K562 (cell line): ENCODE results near the gene BCL2L15. TPM values are rescaled to one million over a fixed set of nuclear protein-coding genes. Genes with fewer than 3 reads are reported as not detected.

ENCODE experiments used
- ATAC-seq: fragments of 200-7000 bp; cut with Tn5 transposase; 3 replicates; pipeline ENCODE4 v1.9.1; 2020; ENCODE audit warnings: moderate library complexity
- BruUV-seq: library from RNA; stranded (reverse); fragments of 400-500 nt; replicated peaks from 2 replicates; lab custom pipeline; 2021; lab: Mats Ljungman, UMichigan
- CTCF ChIA-PET: fragments of 300-600 bp; formaldehyde crosslinking; extraction: SDS; loops from one replicate; lab custom pipeline; 2021; ENCODE audit warnings: low intra/inter-chr PET ratio; lab: Yijun Ruan, JAX
- POLR2A ChIA-PET: fragments of 300-600, 350-650 bp; sonication (Branson Sonifier 250); formaldehyde crosslinking; extraction: SDS; loops from one replicate; lab custom pipeline; 2021; ENCODE audit warnings: antibody characterized with exemption, inconsistent platforms; lab: Yijun Ruan, JAX
- DNase-seq, 4 experiments: peaks; one replicate each; pipeline versions ENCODE4 v3.0.0 to v3.0.0-alpha.2; 2011 to 2018; ENCODE audit warnings: low spot score in 3 of 4, mixed read lengths in 3 of 4; ENCODE audit errors: extremely low read depth in 1 of 4
- FAIRE-seq: peaks from 2 replicates; lab custom pipeline; 2011; peaks lifted over from hg19 to GRCh38; lab: Jason Lieb, UNC
- H2AFZ ChIP-seq: 2 replicates; pipeline ENCODE4 v1.6.0; 2011; ENCODE audit warnings: low read depth, low read length, control low read depth, inconsistent platforms
- H3K27ac ChIP-seq: fragments of 200-600 bp; 3 replicates; pipeline ENCODE4 v1.8.0; 2011; ENCODE audit warnings: low read depth, mild to moderate bottlenecking, control low read depth, inconsistent platforms, low read length, moderate library complexity, mixed read lengths; ENCODE audit errors: extremely low read depth
- H3K27me3 ChIP-seq, 2 experiments: fragments of 300-600 bp in 1 of 2; 2 replicates in 1 of 2; 3 replicates in 1 of 2; pipeline versions ENCODE4 v1.6.0 to v1.8.0; 2011; ENCODE audit warnings: inconsistent platforms in 2 of 2, low read length in 2 of 2, mild to moderate bottlenecking in 1 of 2, mixed read lengths in 1 of 2, moderate library complexity in 1 of 2; ENCODE audit not compliant: control insufficient read depth in 2 of 2, insufficient read depth in 2 of 2
- H3K36me3 ChIP-seq: fragments of 300-600 bp; 3 replicates; pipeline ENCODE4 v1.8.0; 2011; ENCODE audit warnings: mild to moderate bottlenecking, low read length, inconsistent platforms; ENCODE audit not compliant: control insufficient read depth, insufficient read depth
- H3K4me1 ChIP-seq, 2 experiments: fragments of 200-600 bp in 1 of 2; replicated peaks in 1 of 2; 2 replicates in 1 of 2; 3 replicates in 1 of 2; pipeline versions ENCODE4 v1.5.1 to v1.8.0; 2011; ENCODE audit warnings: inconsistent platforms in 2 of 2, low read length in 2 of 2, mild to moderate bottlenecking in 1 of 2, mixed read lengths in 1 of 2, moderate library complexity in 1 of 2; ENCODE audit not compliant: control insufficient read depth in 2 of 2, insufficient read depth in 2 of 2
- H3K4me2 ChIP-seq: 2 replicates; pipeline ENCODE4 v1.6.1; 2011; ENCODE audit warnings: low read length, control low read depth, inconsistent platforms, mixed read lengths; ENCODE audit not compliant: insufficient read depth
- H3K4me3 ChIP-seq: fragments of 200-600 bp; sonication (generic), shearing (Covaris generic); 2 replicates; pipeline ENCODE4 v1.5.1; 2016; ENCODE audit warnings: control low read depth, inconsistent platforms
- H3K79me2 ChIP-seq: fragments of 200-600 bp; 3 replicates; pipeline ENCODE4 v1.8.0; 2011; ENCODE audit warnings: low read length, inconsistent platforms; ENCODE audit not compliant: control insufficient read depth, insufficient read depth
- H3K9ac ChIP-seq, 2 experiments: 2 replicates each; pipeline versions ENCODE4 v1.6.0 to v1.6.1; 2011; ENCODE audit warnings: low read depth in 2 of 2, low read length in 2 of 2, control low read depth in 1 of 2, inconsistent platforms in 1 of 2, mild to moderate bottlenecking in 1 of 2, mixed read lengths in 1 of 2; ENCODE audit not compliant: insufficient read depth in 1 of 2
- H3K9me1 ChIP-seq: one replicate; pipeline ENCODE4 v1.6.0; 2011; ENCODE audit warnings: inconsistent platforms, mild to moderate bottlenecking, low read length, moderate library complexity; ENCODE audit not compliant: control insufficient read depth, insufficient read depth
- H3K9me3 ChIP-seq: replicated peaks from 2 replicates; pipeline ENCODE4 v1.5.1; 2011; ENCODE audit warnings: low read depth, low read length, inconsistent platforms; ENCODE audit not compliant: control insufficient read depth, insufficient read depth
- H4K20me1 ChIP-seq: replicated peaks from 2 replicates; pipeline ENCODE4 v1.6.1; 2011; ENCODE audit warnings: low read length, inconsistent platforms, mixed read lengths; ENCODE audit not compliant: control insufficient read depth, insufficient read depth
- CBFB ChIP-seq: sonication (generic); formaldehyde crosslinking; IDR thresholded peaks from 2 replicates; pipeline ENCODE4 v1.4.0; 2020; ENCODE audit warnings: mild to moderate bottlenecking, missing genetic modification reagents
- CCAR2 ChIP-seq: fragments of 200-400 bp; formaldehyde crosslinking; IDR thresholded peaks from 2 replicates; pipeline ENCODE4 v1.6.1; 2017; ENCODE audit warnings: mild to moderate bottlenecking, low read depth, low read length
- KLF16 ChIP-seq: IDR thresholded peaks from 2 replicates; pipeline ENCODE4 v1.6.1; 2016; ENCODE audit warnings: antibody characterized with exemption
- NCOA2 ChIP-seq, 2 experiments: fragments of 450-650 bp; IDR thresholded peaks; 2 replicates each; pipeline ENCODE4 v1.6.1; 2018; ENCODE audit warnings: mild to moderate bottlenecking in 2 of 2, moderate library complexity in 1 of 2; ENCODE audit not compliant: partially characterized antibody in 2 of 2
- NCOA6 ChIP-seq: fragments of 450-650 bp; IDR thresholded peaks from 2 replicates; pipeline ENCODE4 v1.6.1; 2017; ENCODE audit warnings: mild to moderate bottlenecking
- RAD51 ChIP-seq: fragments of 450-650 bp; IDR thresholded peaks from 2 replicates; pipeline ENCODE4 v1.7.1; 2016; ENCODE audit warnings: low read depth, mild to moderate bottlenecking, borderline replicate concordance
- RBM39 ChIP-seq: fragments of 200-400 bp; formaldehyde crosslinking; optimal IDR thresholded peaks from 2 replicates; pipeline ENCODE3; 2018; ENCODE audit warnings: low read depth, low read length
- SAFB2 ChIP-seq: fragments of 200-400 bp; formaldehyde crosslinking; IDR thresholded peaks from 2 replicates; pipeline ENCODE4 v1.6.1; 2018; ENCODE audit warnings: borderline replicate concordance, low read length, low read depth, moderate library complexity; ENCODE audit not compliant: severe bottlenecking
- SRSF3 ChIP-seq: fragments of 200-400 bp; formaldehyde crosslinking; IDR thresholded peaks from 2 replicates; pipeline ENCODE4 v1.6.1; 2016; ENCODE audit warnings: mild to moderate bottlenecking, low read length, moderate library complexity; ENCODE audit not compliant: insufficient read depth
- TFAP4 ChIP-seq: sonication (generic); formaldehyde crosslinking; IDR thresholded peaks from 2 replicates; pipeline ENCODE4 v1.8.0; 2022; ENCODE audit warnings: missing genetic modification reagents, mild to moderate bottlenecking, moderate library complexity, borderline replicate concordance
- ZFP91 ChIP-seq: sonication (generic); formaldehyde crosslinking; IDR thresholded peaks from 2 replicates; pipeline ENCODE4 v1.8.0; 2022; ENCODE audit warnings: mild to moderate bottlenecking, missing genetic modification reagents
- ZNF445 ChIP-seq: fragments of 250-450 bp; sonication (Bioruptor Pico); IDR thresholded peaks from 2 replicates; pipeline ENCODE4 v1.4.0; 2020; ENCODE audit warnings: low read depth, mild to moderate bottlenecking, moderate library complexity
- ZNF717 ChIP-seq: fragments of 250-450 bp; sonication (Bioruptor Pico); IDR thresholded peaks from 2 replicates; pipeline ENCODE4 v1.5.0; 2021
- ZNF780A ChIP-seq: fragments of 250-450 bp; sonication (Bioruptor Pico); IDR thresholded peaks from 2 replicates; pipeline ENCODE4 v1.5.0; 2021; ENCODE audit warnings: mild to moderate bottlenecking
- WGBS: fragments of 100-300 bp; shearing (Covaris generic); methylation state at CpG from one replicate; pipeline ENCODE4 v1.1.6; 2016; ENCODE audit warnings: low coverage, mixed read lengths; ENCODE audit not compliant: insufficient coverage; ENCODE audit errors: missing lambda C conversion rate; 5-methylcytosine and 5-hydroxymethylcytosine counted together
- in situ Hi-C: fragments of 300-500 bp; cut with MboI; formaldehyde crosslinking; loops from 4 replicates; pipeline ENCODE4 v1.15.0; 2018; ENCODE audit warnings: inconsistent platforms, mixed read lengths
- intact Hi-C: fragments of 100-400 bp; cut with micrococcal nuclease; formaldehyde crosslinking; loops from 2 replicates; pipeline ENCODE4 v1.14.2; 2022
- polyA plus RNA-seq, 8 experiments: library from polyadenylated mRNA; depleted of rRNA in 4 of 8; stranded (reverse) in 5 of 8; unstranded in 3 of 8; fragments of >200 nt; fragmentation: Nextera tagmentation in 2 of 8; fragmentation: Illumina TruSeq in 1 of 8; extraction: Ambion mirVana in 2 of 8; extraction: Trizol in 1 of 8; gene quantifications; 2 replicates each; pipeline versions ENCODE4 v1.2.1 to v1.2.3, GENCODE V29; 2011 to 2014; ENCODE audit warnings: inconsistent platforms in 1 of 8, missing spikeins in 1 of 8
- total RNA-seq, 7 experiments: library from RNA; depleted of rRNA in 6 of 7; stranded (reverse); fragments of >200 nt in 6 of 7; fragmentation: Illumina TruSeq in 2 of 7; extraction: Trizol in 2 of 7; gene quantifications; 2 replicates each; pipeline versions ENCODE4 v1.2.1 to v1.2.3, GENCODE V29; 2011 to 2021; ENCODE audit warnings: low replicate concordance in 1 of 7

Gene BCL2L15
- total and polyA plus RNA-seq, 9 of the 15 experiments (the other 6 are each of a cell fraction or from before 2014, with no cell fraction given) = 0.06 to 0.42 (median 0.28) TPM; not detected in 1

GRCh38 chr1:113895961-113896360, 8.6 kb upstream of the BCL2L15 start:
- Histone ChIP-seq H3K4me3 (no peak overlapping the region), H3K9me3 (no peaks in the 10 kb centered on the region), H3K36me3 (peaks cover 57% of the 10 kb centered on the region), H3K9ac (no peak overlapping the region), H3K27me3 (no peaks in the 10 kb centered on the region), H4K20me1 (no peaks in the 10 kb centered on the region), H2AFZ (no peak overlapping the region), H3K27ac (no peak overlapping the region), H3K9me1 (no peaks in the 10 kb centered on the region), H3K4me2 (no peak overlapping the region), H3K4me1 (no peaks in the 10 kb centered on the region), H3K79me2 (no peaks in the 10 kb centered on the region)
- no peak for ATAC-seq
- BruUV-seq = no TSS peak
- DNase-seq = no peak
- WGBS = 76% methylated on average over 8 of the region's 8 CpGs
- in situ Hi-C loops (no loop called here), intact Hi-C loops (no loop called here)
- no peak for FAIRE-seq
- ChIA-PET CTCF (no interaction called here), POLR2A (interaction anchor here (1.0 to 2.5 kb wide), 3 partner anchors 9 to 14 kb away, joined by 4 to 8 read pairs (median 6); partner anchors contain the start of genes AP4B1 and DCLRE1B)
- TF ChIP-seq SRSF3 (no peak), RAD51 (no peak), NCOA2 (IDR thresholded peaks at IDR 0.05; ENCODE audit: partially characterized antibody in 2 of 2) (no peak), ZNF445 (CRISPR knock-in tag) (no peak), KLF16 (no peak), ZFP91 (CRISPR knock-in tag) (no peak), NCOA6 (no peak), ZNF717 (CRISPR knock-in tag) (no peak), CBFB (CRISPR knock-in tag) (no peak), SAFB2 (no peak), CCAR2 (no peak), ZNF780A (CRISPR knock-in tag) (no peak), RBM39 (no peak), TFAP4 (CRISPR knock-in tag) (no peak)
- TF ChIP-seq, all 486 proteins: peak for 0
